GM10847 (cell line): ENCODE measurements around the gene TNRC6C.

Experiments used
- POLR2A ChIP-seq: IDR thresholded peaks from 2 replicates; pipeline ENCODE4 v1.6.1; 2011; ENCODE audit not compliant: insufficient read length; ENCODE audit errors: extremely low read depth

Gene TNRC6C

DNA sequence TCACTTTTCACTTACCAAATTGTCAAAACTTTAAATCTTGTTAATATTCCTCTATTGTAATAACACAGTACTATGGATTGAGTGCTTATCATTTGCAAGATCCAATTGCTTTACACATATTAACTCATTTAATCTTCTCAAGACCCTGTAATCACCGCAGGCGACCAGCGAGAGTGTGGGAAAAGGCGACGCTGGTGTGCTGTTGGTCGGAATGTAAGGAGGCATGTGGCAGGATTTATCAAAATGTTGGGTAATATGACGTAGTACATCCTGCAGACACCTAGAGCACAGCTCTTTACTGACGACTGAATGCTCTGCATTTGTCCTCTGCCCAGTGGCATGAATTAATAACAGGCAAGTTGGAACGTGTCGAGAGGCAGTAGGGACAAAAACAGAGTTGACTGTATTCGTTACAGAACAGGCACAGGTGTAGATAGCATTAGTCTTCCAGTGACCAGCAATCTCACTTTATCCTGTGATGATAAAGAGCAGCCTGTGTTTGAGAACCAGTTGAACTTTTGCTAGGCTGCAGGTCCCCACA, 80.3 kb downstream of the TNRC6C start:
- no peak for TF ChIP-seq POLR2A

DNA sequence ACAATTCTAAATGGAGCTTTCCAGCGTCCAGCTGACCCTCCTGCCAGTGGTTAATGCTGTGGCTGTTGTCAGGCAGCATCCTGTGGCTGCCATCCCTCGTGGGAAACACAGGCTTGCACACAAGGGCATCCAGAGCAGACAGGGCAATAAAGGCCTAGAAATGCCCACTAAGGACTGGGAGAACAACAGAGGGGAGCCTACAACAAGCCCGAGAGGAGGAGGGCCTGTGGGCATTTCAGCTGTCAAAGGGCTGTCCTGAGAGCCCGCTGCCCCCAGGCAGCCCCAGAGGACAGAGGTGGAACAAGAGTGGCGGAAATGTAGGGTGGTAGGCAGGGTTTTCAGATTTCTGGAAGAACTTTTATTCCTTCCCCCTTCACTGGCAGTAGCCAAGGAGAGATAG, 81.1 kb downstream of the TNRC6C start:
- no peak for TF ChIP-seq POLR2A

GRCh38 chr17:78040440-78041385, 82.2 kb downstream of the TNRC6C start:
- TF ChIP-seq POLR2A, result no peak

DNA sequence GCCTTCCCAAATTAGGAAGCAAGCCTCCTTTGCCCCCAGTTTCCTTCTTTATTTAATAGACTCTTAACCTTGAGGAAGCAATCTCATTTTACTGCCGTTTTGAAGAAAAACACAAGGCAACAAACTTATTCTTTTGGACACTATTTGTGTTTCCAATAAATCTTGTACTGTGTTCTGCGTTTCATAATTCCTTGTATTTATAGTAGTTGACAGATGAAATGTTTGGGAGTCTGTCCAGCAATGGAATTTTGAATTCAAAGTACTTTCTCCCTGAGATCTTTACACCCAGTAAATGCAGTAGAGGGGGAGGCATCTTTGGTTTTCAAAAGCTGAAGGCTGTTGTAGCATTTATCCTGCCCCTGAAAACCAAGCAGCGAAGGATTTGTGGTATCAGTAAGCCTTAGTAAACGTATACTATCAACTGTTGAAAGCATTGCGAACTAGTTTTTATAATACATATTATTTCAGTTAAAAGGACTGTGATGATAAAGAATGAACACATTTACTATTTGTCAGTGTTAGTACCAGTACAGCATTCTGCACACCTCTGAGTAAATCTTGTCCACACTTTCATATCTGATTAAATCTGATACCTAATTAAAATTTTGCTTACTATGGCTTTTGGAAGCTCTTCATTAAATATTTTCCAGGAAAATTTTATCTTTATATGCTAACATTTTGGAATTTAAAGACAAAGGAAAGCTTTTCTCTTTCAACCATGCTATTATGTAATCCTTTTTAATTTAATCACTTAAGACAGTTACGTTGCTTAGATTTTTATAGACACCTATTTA, 83.1 kb downstream of the TNRC6C start:
- TF ChIP-seq POLR2A, result no peak

DNA sequence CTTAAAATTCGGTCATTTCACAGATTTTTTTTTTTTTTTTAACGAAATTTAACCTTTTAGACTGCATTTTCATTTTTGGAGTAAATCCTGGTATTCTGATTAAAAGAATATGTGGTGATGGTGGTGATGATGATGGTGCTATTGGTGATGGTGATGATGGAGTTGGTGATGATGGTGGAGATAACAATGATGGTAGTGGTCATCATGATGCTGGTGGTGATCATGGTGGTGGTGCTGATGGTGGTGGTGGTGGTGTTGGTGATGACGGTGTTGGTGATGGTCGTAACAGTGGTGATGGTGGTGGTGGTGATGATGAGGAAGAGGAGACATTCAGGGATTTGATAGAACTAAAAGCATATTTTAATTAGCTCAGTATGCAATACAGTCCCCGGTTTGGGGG, 84.0 kb downstream of the TNRC6C start:
- TF ChIP-seq POLR2A, result no peak

DNA sequence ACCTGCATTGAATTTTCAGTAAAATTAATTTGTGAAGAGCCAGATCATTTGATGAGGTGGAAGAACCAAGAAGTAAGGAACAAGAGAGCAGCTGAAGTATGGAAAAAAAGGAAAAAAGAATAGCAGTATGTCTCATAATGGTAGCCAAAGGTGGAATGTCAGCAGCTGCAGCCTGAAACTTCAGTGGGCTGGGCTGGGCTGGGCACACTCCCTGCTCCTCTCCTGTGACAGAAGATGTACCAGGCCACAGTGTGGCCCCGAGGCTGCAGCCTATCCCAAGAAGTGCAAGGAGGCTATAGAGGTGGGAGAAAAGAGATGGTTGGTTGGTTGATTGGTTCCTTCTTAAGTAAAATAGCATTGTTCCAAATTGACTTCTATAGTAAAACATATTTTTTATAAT, 84.5 kb downstream of the TNRC6C start:
- TF ChIP-seq POLR2A, result no peak

- no peak for TF ChIP-seq POLR2A
Measured at GRCh38 chr17:78044280-78044835, 85.9 kb downstream of the TNRC6C start.

DNA sequence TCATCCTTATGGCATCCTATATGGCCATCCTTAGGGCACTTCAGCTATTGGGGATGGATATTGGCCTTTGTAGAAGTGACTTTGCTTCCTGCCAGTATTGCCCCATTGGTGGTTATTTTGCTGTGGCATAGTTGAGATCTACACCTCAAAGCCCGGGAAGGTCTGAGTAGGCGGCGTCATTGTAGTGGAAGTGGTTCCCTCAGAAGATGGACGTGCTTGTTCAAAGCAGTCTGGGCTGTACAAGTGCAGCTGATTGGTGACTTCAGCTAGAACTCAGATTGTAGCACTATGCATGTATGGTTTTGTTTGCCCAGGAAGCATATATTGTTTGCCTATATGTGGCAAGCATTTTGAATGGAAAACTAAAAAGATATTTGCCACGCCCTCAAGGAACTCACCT, 86.8 kb downstream of the TNRC6C start:
- TF ChIP-seq POLR2A, result no peak

GRCh38 chr17:78046923-78047322, 88.4 kb downstream of the TNRC6C start:
- no peak for TF ChIP-seq POLR2A

- no peak for TF ChIP-seq POLR2A
Measured at GRCh38 chr17:78048346-78049292, 90.1 kb downstream of the TNRC6C start.

GRCh38 chr17:78049609-78050008, 91.1 kb downstream of the TNRC6C start:
- TF ChIP-seq POLR2A, result no peak

DNA sequence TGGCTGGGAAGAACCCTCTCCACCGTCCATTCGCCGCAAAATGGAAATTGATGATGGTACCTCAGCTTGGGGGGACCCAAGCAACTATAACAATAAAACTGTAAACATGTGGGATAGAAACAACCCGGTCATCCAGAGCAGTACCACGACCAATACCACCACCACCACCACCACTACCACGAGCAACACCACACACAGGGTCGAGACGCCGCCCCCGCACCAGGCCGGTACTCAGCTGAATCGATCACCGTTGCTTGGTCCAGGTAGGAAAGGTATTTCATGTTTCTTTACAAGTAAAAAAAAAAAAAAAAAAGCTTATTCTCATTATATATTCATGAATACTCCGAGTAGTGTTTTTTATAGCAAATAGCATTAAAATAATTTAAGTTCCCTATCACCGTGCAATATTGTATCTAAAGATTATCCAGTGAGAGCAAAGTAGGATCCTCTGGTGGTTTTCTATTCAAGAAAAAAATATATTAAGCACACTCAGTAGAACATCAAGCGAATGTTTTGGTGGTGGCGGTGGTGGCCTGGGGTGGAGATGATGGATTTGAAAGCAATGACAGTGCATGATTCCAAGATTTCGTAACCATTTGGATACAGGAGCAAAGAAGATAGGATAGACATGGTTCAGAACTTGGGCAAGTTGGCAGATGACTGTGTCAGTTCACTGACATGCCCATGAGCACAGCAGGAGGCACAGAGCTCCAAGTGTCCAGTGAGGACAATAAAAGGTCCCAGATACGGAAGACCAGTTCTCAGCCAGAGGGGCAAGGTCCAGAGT, 92.9 kb downstream of the TNRC6C start:
- TF ChIP-seq POLR2A, result no peak

GRCh38 chr17:78053777-78054468, 95.4 kb downstream of the TNRC6C start:
- no peak for TF ChIP-seq POLR2A
